Hair follicular keratinocyte (primary cell): ENCODE results near the gene TEX36. TPM values are rescaled to one million over a fixed set of nuclear protein-coding genes. Genes with fewer than 3 reads are reported as not detected.

Experiments used
- total RNA-seq: library from RNA; depleted of rRNA; stranded (reverse); fragments of >200 nt; gene quantifications from 2 replicates; pipeline ENCODE4 v1.2.3, GENCODE V29; 2015

Gene TEX36
- not detected in 2 replicates for total RNA-seq

GRCh38 chr10:125683063-125683462, at the start of gene TEX36:
Gene TEX36, minus strand, starts transcription at chr10:125683163. Its CDS starts 174 bp downstream, at chr10:125682989.

GRCh38 chr10:125719173-125720001, 36.4 kb upstream of the TEX36 start, which contains the start of gene EDRF1:
Gene EDRF1, plus strand, starts transcription at chr10:125719709. Its CDS starts 99 bp downstream, at chr10:125719808.

Other genes with a start within 250 kb of the TEX36 start
- 8.9 and 12.1 TPM in 2 replicates for gene EDRF1, start 36.5 kb upstream of the TEX36 start, total RNA-seq
- gene MMP21, start 92.7 kb upstream of the TEX36 start, total RNA-seq: not detected in 2 replicates
- 38.3 and 52.8 TPM in 2 replicates for gene UROS, start 140.1 kb upstream of the TEX36 start, total RNA-seq
- 48.7 and 95.6 TPM in 2 replicates for gene BCCIP, start 140.4 kb upstream of the TEX36 start, total RNA-seq
- gene DHX32, start 198.1 kb upstream of the TEX36 start, total RNA-seq: 32.8 and 34.6 TPM in 2 replicates
- 2.1 and 3.3 TPM in 2 replicates for gene FANK1, start 213.4 kb upstream of the TEX36 start, total RNA-seq